NOMO-1 (cell line): ENCODE measurements around the gene SCT.

Experiments used
- DNase-seq, 2 experiments: peaks; one replicate each; lab custom pipeline; 2025; ENCODE audit not compliant: unreplicated experiment in 2 of 2; lab: John Stamatoyannopoulos, UW

SCT gene

DNA sequence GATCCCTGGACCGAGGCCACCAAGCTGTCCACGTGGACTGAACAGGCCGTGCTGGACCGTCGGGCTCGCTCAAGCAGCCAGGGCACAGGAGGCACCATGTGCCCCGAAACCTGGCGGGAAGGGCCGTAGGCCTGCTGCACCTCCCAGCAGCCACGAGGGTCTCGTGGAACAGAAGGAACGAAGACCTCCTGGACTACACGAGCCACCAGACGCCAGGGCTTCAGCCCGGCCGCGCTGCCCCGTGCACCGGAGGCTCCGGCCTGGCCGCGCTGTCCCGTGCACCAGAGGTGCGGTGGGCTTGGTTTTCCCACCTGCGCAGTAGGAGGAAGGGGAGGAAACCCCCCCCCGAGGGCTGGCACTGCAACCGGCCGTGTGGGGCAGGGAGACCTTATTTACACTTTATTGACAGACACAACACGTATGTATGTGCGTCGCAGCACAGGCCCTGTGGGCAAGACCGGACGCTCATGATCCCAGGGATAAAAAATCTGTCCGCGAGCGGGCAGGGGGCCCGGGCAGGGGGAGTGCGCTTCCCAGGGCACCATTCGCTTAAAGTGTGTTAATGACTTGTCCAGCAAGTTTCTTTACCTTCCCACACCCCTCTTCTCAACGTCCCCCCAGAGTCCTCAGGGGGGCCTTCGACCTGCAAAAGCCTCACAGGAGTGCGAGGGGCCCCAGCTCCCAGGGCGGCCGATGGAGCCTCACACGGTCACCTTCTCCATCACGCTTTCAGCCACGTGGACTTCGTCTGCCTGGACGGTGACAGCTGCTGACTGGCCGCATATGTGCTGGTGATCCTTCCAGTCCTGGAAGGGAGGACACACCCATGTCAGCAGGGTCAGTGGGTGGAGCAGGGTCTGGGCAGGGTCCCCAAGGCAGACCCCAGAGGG lies 17.1 kb upstream of the SCT start:
- DNase-seq, result no peak

DNA sequence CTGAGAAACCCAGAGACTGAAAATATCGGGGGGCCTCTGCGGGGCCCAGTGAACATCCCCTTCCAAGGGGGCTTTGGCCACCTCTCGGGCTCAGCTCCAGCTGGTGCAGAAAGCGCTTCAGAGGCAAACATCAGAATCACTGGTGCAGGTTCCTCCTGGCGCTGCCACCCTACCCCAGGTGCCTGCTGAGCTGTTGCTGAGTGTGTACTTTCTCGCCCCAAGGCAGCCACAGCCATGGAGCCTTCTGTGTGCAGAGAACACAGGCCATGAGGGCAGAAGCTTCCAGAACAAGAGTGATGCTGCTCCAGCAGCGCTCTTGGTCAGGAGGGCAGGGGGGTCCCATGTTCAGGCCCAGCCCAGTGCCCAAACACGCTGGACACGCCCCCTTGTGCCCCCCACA lies 16.4 kb upstream of the SCT start:
- no peak for DNase-seq

DNA sequence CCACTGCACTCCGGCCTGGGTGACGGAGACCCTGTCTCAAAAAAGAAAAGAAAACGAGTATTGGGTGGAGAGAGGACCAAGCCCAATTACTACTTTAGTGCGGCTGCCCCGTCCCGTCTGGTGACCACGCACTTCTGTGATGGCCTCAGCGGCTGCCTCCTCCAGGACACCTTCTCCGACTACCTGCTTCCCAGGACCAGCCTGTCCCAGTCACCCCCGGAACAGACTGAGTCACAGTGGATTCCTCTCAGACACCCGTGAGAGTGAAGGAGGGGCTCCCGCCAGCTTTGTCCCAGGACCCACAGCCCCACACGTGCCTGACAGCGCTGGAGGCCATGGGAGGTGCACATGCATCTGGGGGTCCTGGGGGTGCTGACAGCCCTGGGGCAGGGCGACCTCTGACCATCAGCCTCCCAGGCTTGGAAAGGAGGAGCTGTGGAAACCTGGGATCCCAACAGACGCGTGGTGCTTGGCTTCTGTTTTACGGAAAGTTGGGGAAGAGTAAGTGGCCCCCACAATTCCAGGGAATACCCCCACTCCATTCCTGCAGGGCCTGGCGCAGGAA lies 14.9 kb upstream of the SCT start:
- no peak for DNase-seq

DNA sequence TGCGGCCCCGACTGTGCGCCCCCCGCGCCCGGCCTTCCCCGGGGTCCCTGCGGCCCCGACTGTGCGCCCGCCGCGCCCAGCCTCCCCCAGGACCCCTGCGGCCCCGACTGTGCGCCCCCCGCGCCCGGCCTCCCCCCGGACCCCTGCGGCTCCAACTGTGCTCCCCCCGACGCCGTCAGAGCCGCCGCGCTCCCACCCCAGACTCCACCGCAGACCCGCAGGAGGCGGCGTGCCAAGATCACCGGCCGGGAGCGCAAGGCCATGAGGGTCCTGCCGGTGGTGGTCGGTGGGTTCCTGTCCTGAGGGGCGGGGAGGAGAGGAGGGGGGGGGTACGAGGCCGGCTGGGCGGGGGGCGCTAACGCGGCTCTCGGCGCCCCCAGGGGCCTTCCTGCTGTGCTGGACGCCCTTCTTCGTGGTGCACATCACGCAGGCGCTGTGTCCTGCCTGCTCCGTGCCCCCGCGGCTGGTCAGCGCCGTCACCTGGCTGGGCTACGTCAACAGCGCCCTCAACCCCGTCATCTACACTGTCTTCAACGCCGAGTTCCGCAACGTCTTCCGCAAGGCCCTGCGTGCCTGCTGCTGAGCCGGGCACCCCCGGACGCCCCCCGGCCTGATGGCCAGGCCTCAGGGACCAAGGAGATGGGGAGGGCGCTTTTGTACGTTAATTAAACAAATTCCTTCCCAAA lies 13.2 kb upstream of the SCT start:
- no peak for DNase-seq

DNA sequence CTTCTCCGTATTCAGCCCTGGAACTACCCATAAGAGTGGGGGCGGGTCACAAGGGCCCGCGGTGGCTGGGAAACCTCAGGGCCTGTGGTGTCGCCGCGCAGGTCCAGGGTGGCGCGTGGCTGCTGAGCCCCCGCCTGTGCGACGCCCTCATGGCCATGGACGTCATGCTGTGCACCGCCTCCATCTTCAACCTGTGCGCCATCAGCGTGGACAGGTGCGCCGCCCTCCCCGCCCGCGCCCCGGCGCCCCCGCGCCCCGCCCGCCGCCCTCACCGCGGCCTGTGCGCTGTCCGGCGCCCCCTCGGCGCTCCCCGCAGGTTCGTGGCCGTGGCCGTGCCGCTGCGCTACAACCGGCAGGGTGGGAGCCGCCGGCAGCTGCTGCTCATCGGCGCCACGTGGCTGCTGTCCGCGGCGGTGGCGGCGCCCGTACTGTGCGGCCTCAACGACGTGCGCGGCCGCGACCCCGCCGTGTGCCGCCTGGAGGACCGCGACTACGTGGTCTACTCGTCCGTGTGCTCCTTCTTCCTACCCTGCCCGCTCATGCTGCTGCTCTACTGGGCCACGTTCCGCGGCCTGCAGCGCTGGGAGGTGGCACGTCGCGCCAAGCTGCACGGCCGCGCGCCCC lies 12.5 kb upstream of the SCT start:
- no peak for DNase-seq

DNA sequence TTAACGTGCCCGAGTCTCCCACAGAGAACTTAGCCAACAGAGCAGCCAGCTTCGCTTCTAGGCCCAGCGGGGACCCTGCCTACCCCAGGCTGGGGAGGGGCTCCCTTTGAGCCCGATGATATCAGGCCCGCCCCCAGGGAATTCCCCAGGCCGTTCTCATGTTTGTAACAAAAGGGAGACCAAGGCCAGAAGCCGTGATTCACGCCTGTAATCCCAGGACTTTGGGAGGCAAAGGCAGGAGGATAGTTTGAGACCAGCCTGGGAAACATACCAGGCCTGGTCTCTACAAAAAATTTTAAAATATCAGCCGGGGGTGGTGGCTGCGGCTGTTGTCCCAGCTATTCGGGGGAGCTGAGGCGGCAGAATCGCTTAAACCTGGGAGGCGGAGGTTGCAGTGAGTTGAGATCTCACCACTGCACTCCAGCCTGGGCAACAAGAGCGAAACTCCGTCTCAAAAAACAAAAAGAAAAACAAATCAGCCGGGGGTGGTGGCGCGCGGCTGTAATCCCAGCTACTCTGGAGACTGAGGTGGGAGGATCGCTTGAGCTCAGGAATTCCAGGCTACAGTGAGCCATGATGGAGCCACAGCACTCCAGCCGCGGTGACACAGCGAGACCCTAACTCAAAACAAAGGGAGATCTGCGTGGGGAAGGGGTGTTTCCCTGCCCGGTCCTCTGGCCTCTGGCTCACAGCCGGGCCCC lies 11.8 kb upstream of the SCT start:
- no peak for DNase-seq

DNA sequence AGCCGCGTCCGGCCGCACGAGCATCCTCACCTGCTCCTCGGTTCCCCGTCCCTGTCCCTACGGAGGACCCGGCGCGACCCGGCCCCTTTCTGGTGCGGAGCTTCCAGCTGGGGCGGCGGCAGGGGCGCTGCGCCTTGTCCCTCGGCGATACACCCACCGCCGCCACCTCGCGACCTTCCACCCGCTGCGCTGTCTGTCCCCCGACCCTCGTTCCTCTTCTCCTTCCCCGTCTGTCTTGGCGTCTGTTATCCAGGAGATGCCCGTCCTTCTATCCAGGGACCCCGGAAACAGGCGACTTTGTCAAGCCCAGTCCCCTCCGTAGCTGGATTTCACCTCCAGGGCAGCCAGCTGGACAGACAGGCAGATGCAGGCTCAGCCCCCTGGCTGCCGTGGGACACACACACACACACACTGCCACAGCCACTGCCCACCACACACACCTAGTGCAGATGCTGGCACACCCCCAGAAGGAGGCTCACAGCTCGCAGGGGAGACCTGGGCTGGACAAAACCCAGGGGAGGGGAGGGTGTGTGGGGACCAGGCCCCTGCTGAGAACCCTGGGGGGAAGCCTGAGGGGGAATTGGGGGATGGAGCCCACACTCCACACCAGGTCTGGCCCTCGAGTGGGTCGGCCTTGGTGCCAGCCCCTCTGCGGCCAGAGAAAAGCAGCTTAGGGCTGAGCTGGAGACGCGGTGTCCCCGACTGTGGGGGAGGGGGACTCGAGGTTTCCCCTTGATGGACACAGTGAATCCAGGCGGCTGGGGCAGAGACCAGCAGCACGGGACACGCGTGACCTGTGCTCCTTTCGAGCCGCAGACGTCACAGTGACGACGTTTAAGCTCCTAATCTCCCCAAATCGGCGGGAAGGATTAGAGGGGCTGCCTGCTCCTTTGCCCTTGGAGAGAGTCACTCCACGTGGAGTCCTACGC lies 10.9 kb upstream of the SCT start:
- no peak for DNase-seq

DNA sequence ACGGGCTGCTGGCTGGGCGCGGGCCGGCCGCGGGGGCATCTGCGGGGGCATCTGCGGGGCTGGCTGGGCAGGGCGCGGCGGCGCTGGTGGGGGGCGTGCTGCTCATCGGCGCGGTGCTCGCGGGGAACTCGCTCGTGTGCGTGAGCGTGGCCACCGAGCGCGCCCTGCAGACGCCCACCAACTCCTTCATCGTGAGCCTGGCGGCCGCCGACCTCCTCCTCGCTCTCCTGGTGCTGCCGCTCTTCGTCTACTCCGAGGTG lies 10.3 kb upstream of the SCT start:
- no peak for DNase-seq

DNA sequence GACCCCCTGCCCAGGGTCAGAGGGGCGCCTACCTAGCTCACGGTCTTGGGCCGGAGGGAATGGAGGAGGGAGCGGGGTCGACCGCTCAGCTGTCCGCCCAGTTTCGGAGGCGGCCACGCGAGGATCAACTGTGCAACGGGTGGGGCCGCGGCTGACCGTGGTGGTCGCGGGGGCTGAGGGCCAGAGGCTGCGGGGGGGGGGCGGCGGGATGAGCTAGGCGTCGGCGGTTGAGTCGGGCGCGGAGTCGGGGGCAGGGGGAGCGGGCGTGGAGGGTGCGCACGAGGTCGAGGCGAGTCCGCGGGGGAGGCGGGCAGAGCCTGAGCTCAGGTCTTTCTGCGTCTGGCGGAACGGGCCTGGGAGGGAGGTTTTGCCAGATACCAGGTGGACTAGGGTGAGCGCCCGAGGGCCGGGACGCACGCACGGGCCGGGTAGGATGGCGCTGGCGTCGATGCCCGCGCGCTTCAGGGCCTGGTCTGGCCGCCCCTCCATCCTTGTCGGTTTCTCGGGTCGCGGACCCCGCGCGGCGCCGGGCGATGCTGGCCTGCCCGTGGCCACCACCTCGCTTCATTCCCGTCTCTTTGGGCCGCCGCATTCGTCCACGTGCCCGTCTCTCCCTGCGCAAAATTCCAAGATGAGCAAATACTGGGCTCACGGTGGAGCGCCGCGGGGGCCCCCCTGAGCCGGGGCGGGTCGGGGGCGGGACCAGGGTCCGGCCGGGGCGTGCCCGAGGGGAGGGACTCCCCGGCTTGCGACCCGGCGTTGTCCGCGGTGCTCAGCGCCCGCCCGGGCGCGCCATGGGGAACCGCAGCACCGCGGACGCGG lies 9.7 kb upstream of the SCT start, which contains the start of gene DRD4:
DRD4 (plus strand) TSS at position 759 of the 822 bp plus-strand sequence; CDS start at position 795, 36 bp downstream.
- DNase-seq, result no peak

DNA sequence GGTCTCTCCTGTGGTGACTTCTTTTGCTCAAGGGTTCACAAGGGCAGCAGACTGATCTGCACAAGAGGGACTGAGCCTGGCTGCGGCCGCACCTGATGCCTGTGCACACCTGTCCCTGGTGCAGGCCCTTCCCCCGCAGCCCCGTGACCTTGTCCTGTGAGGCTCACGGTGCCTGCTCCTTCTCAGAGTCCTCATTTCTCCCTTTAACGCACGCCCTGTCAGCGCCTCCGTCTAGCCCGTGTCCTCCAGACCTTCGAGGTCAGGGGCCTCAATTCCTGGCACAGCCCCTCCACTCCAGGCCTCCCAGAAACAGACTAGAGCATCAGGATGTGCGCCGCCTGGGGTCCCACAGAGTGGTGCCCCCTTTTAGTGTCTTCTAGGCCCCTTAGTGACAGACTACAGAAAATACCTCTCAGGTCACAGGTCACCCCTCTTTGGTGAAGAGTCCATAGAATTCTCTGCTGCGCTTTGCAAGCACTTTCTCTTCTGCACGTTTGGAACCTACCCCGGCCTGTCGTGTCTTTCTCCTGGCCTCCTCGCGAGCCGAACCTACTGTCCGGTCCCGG lies 9.0 kb upstream of the SCT start:
- no peak for DNase-seq

DNA sequence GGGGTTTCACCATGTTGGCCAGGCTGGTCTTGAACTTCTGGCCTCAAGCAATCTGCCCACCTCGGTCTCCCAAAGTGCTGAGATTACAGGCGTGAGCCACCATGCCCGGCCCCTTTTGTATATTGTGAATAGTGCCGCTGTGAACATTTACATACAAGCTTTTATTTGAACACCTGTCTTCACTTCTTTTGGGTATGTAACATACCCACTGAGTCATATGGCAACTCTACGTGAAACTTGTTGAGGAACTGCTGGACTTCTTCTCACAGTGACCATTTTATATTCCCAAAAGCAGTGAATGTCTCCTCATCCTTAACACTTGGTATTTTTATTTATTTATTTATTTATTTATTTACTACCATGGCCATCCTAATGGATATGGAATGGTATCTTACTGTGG lies 3.9 kb upstream of the SCT start:
- no peak for DNase-seq

DNA sequence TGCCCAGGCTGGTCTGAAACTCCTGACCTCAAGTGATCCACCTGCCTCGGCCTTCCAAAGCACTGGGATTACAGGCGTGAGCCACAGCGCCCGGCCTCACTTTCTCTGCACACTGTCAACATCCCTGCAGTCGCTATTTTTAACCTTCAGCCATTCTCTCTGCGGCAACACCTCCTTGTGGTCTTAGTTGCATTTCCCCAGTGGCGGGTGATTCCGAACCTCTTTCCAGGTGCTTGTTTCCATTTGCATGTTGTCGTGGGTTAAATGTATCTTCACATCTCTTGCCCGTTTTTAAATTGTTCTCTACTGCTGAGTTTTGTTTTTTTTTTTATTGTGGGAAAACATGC lies 2.2 kb upstream of the SCT start:
- DNase-seq, result peak; percentile 14 to 33

DNA sequence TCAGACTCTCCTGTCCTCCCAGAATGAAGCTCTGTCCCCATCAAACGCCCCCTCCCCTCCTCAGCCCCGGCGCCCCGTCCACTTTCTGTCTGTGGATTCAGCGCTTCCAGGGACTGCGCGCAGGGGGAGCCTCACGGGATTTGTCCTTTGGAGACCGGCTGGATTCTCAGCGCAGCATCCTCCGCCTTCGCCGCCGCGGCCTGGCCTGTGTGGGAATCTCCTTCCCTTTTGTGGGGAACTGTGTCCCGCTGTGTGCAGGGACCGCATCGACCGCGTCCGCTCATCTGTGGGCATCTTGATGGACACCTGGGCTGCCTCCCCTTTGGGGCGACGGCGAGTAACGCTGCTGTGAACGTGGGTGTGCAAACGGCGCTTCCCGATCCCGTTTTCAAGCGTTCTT lies 1.1 kb upstream of the SCT start:
- no peak for DNase-seq

DNA sequence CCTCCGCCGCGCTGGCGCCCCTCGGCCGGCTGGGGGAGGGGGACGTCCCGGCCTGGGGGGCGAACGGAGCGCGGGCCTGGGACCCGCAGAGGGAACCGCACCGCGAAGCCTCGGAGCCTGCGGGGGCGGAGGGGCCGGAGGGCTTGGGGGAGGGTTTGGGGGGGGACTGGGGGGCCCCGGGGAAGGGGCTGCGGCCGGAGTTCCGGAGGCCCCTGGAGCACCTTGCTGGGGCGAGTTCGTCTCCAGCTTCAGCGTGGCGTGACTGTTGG lies 261 bp upstream of the SCT start:
- DNase-seq, result no peak

DNA sequence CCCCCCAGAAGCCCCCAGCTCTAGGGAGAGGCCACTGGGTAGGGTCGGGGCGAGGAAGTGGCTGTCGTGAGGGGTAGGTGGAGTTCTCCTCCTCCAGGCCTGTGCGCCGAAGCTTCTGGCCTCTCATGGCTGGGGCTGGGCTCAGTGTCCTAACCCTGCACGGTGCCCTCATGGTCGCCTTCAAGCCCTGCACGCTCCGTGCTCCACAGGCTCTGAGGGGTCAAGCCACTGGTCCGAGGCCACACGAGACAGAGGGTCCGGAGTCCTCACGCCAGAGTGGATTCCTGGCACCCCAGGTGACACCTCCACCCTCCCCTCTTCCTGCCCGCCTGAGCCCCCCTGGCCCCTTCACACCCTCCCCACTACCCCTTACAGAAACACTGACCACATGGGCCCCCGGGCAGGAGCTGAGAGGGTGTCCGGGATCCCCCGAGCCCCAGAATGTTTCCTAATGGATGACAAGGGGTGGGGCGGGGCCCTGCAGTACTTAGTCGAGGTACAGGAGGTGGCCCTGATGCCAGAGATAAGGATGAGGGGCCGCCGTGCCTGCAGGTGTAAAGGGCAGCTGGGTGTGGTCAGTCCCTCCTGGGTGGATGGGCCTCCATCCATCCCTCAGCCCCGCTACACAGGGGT lies 1.2 kb downstream of the SCT start:
- DNase-seq, result no peak

DNA sequence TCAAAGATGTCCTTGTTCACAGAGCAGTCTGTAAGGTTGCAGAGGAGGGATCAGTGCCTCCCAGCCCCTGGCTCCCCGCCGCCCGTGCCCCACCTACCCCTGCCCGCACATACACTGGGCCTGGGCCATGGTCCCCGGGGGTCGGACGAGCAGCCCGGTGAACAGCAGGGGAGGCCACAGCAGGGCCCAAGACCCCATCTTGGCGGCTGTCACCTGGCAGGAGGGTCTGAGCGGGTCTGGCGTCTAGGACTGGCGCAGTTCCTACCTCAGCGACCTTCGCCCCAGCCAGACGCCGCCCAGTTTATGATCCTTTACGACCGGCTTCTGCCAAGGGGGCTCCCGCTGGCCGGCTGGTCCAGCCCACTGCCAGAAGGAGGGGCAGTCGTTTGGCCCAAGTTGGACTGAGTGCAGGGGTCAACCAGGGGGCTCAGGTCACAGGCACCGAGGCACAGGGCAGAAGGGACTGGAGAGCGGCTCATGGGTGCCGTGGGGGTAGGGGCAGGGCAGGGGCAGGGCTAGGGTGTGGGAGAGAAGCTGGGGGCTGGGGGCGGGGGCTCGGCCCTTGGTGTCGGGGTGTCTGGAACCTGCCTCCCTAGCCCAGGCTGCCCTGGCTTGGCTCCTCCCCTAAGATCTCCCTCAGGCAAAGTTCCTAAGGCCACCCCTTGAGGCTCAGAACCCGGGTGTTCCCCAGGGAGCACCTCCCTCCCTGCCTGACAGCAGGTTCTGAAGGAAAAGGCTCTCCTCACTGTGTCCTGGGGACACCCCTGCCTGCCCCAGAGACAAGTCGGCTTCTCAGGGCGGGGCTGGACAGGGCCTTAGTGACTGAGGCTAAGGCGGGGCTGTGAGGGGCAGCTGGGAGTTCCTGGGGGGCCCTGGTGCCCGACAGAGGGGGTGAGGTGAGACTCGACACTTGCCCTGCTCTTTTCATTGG lies 2.0 kb downstream of the SCT start, which contains the start of gene CDHR5:
CDHR5 (minus strand) TSS at position 251 of the 931 bp plus-strand sequence; CDS start at position 198, 53 bp downstream.
- no peak for DNase-seq

DNA sequence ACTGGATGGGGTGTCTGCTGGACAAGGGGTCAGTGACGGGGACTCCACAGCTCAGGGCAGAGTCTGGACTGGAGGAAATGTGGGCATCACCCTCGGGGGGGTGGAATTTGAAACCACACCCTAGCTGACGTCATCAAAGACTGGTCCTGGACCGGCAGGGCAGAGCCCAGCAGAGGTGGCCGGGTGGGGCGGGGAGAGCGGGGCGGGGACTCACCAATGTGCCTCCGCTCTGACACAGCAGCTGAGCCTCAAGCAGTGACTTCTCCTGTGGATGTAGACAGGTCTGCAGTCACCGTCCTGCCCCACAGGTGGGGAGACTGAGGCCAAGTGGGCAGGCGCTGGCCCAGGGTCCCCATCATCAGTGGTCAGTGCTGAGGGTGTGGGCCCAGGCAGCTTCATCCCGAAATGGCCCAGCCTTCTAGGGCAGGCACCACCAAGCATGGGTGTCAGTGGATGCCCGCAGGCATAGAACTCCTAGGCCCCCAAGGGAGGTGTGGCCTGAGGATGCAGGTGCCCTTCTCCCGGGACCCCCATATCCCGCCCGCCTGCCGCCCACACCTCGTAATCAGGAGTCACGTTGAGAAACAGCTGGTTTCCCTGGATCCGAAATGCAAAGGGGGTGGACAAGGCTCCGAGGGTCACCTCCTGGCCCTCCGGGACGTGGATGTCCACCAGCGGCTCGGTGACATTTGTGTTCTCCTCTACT lies 2.8 kb downstream of the SCT start:
- DNase-seq, result no peak
